Non-pigmented ciliary epithelial cell (primary cell): ENCODE measurements around the gene UBE2U.
"Not testable (repeated sequence)": the region's sequence is repeated elsewhere in the genome, so short reads cannot be mapped to it uniquely, and the experiment has no call there.

Source experiments
- DNase-seq: peaks from one replicate; pipeline ENCODE4 v3.0.0-alpha.2; 2010; ENCODE audit warnings: low read depth

The UBE2U gene

GRCh38 chr1:64194168-64195080 is 9.0 kb upstream of the UBE2U start:
- DNase-seq: no peak

GRCh38 chr1:64195081-64195395 is 8.4 kb upstream of the UBE2U start:
- DNase-seq: no peak

GRCh38 chr1:64196074-64196870 is 7.2 kb upstream of the UBE2U start:
- DNase-seq: no peak

- no peak for DNase-seq
Measured at GRCh38 chr1:64197076-64197475, 6.3 kb upstream of the UBE2U start.

DNA sequence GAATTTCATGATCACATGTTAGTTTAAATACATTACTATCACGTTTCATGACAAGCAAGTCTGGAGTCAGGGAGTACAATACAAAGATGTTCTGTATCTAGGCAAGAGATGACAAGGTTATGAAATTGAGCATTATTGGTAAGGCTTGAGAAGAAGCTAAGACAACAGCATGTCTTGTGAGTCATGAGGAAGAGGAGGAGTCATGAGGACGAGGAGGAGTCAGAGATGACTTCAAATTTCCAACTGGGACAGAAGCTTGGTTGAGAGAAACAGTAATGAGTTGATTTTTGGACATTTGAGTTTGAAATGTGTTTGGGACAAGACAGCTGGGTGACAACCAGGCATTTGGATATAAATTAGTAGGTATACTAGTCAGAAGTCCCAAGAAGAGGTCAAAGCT is 4.3 kb upstream of the UBE2U start:
- no peak for DNase-seq

GRCh38 chr1:64200064-64200463 is 3.4 kb upstream of the UBE2U start:
- no peak for DNase-seq

GRCh38 chr1:64209221-64209620 is 5.8 kb downstream of the UBE2U start:
- DNase-seq: no peak

GRCh38 chr1:64212031-64212430 is 8.6 kb downstream of the UBE2U start:
- DNase-seq: peak; percentile 74

DNA sequence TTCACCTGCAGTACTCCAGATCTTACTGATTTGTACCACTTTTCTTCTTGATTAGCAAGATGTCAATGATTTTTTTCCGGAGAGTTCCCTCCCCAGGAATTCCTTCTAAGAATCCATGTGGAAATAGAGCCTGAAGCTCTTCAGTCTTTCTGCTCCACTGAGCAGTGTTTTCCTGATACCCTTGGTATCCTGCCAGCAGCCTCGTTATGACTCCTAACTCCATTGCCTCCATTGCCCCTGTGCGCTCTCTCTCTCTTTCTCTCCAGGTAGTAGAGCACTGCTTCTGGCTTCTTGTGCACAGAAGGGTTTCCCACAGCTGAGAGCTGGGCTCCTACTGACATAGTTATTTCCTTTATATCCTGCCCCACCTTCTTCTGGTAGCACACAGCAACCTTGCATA is 12.2 kb downstream of the UBE2U start:
- DNase-seq: no peak

DNA sequence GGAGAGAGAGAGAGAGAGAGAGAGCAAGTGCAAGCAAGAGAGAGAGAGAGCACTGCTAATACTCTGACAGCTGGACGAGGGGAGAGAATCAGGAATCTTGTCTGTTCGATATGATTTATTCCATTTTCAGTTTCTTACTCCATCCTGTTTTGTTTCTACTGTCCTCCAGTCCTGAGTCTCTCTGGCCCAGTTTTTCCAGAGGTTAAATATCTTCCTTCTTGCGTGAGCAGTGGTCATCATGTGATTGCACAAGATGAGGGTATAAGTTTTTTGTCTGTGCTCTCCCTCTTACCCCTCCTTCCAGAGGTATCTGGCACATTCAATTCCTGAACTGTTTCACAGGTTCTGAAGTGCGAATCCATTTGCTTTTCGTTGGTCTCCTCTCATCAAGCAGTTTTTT is 16.8 kb downstream of the UBE2U start:
- DNase-seq: no peak

- DNase-seq: peak; percentile 85
Measured at GRCh38 chr1:64223329-64224151, 20.1 kb downstream of the UBE2U start.

DNA sequence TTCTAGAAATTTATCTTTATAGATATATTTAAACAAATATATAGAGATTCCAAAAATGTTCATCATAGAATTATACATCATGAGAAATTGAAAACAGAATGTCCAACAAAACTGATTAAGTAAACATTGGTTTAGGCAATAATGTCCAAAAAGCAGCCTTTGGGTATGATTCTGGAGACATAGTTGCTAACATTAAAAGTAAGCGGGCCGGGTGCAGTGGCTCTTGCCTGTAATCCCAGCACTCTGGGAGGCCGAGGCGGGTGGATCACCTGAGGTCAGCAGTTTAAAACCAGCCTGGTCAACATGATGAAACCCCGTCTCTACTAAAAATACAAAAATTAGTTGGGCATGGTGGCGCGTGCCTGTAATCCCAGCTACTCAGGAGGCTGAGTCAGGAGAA is 20.8 kb downstream of the UBE2U start:
- not testable (repeated sequence) for DNase-seq

DNA sequence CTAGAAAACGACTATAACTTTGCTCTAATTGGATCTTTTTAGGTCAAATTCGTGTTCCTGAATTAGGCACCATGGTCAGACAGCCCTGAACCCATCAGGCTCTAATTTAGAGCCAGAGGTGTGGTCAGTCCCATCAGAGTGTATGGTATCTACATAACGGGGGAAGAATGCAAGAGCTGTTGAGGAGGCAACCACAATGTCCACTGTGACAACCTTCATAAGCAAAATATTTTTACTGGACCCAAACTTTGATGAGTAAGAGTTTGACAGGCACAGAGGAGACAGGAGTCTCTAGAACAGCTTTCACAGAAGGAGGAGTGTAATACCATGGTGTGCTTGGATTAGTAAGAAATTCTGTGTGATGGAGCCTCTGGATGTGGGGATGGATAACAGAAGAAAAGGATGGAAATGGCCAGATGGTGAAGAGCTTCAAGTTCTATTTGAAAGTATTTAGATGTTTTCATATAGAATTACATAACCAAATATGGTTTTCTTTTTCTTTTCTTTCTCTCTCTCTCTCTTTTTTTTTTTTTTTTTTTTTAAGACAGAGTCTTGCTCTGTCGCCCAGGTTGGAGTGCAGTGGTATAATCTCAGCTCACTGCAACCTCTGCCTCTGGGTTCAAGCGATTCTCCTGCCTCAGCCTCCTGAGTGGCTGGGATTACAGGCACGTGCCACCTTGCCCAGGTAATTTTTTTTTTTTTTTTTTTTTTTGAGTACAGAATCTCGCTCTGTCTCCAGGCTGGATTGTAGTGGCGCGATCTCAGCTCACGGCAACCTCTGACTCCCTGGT is 24.9 kb downstream of the UBE2U start:
- peak; percentile 44 for DNase-seq

DNA sequence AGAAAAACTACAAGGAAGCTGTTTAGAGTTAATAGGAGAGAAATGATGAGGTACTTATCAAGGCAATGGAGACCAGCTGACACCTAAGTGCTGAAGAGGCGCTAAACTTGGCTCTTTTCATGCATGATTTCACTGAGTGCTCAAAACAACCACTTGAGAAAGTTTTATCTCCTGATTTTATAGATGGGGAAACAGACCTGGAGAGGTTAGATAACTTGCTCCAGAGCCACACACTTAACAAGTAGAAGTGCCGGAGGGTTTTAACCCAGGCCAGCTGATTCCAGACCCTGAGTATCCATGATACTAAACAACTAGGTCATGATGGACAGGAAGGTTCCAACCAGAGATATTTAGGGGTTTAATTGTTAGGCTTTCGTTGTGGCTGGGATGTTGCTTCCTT is 25.9 kb downstream of the UBE2U start:
- DNase-seq: no peak

- DNase-seq: no peak
Measured at GRCh38 chr1:64231153-64231552, 27.7 kb downstream of the UBE2U start.

- DNase-seq: no peak
Measured at GRCh38 chr1:64231654-64232053, 28.2 kb downstream of the UBE2U start.

DNA sequence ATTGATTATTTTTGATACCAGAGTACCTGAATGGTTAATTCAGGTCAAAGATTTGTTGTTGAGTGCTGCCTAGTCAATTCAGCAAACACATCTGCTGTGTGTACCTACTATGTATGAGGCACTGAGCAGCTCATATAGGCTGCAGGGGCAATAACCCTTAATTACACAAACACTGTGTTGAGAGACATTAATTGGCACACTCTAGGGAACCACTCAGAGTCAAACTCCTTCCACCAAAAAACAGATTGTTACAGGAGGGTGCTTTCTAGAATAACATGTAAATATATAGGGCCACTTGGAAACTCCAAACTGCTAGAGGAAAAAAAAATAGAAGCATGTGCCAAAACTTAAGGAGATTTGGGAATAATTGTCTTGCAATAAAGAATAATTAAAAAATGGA is 31.3 kb downstream of the UBE2U start:
- no peak for DNase-seq

DNA sequence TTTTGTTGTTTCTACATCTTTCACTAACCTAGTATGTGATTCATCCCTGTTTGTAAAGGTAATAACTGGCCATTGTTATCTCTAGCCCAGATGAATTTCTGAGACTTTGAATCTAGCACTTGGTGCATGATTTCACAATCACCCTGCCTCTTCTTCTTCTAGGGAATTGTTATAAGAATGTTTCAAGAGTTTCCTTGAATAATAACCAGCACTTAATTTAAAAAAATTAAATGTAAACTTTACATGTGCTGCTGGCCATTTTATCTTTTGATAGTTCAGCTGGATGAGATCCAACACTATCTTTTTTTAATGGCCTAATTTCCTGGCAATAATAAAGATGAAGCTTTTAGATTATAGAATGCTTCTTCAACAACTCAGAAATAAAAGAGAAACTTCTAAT is 31.8 kb downstream of the UBE2U start:
- no peak for DNase-seq

DNA sequence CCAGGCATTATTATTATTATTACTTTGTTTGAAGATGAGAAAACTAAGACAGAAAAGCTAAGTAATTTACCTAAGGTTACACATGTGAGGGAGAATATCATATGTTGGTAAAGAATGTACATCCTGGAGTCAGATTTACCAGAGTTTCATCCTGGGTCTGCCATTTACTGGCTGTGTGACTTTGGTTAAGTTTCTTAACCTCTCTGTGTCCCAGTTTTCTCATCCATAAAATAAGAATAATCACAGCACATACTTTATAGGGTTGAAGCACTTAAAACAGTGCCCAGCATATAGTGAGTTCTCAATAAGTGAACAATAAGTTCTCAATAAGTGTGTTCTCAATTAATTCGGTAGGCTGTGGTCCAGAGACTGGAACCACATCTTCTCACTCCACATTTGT is 32.5 kb downstream of the UBE2U start:
- DNase-seq: no peak

DNA sequence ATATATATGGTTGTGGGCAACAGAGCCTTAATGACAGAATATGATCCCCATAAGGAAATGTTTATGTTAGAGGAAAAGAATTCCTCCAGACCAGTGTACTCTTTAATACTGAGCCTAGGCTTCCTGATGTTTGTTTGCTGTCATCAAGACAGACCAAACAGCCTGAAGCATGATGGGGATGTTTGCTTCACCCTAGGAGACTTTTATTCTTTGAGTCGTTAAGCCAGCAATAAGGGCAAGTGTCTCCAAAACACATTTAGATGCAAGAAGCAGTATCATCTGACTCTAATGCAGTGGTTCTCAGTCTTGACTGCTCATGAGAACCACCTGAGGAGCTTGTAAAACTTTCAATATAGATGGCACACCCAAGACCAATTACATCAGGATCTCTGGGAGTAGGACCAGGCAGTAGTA is 33.1 kb downstream of the UBE2U start:
- DNase-seq: no peak

- not testable (repeated sequence) for DNase-seq
Measured at GRCh38 chr1:64239519-64239918, 36.1 kb downstream of the UBE2U start.

GRCh38 chr1:64240206-64240605 is 36.8 kb downstream of the UBE2U start:
- no peak for DNase-seq
